ENCODE data around the gene SLC29A4. TPM values are rescaled to one million over a fixed set of nuclear protein-coding genes. Genes with fewer than 3 reads are reported as not detected.

Gene SLC29A4
- total RNA-seq, 1 donor: 2.2 TPM

- TF ChIP-seq CTCF (IDR thresholded peaks at IDR 0.05; ENCODE audit: insufficient read depth, low read depth, low read length): no peak
- H3K4me3 ChIP-seq (ENCODE audit: low read depth, low read length): no peak overlapping the region
- DNase-seq (ENCODE audit: low read depth): no peak
Observed at GRCh38 chr7:5345671-5346070, 62.9 kb downstream of the SLC29A4 start.

GRCh38 chr7:5348134-5349004, 65.6 kb downstream of the SLC29A4 start:
- H3K4me3 ChIP-seq (ENCODE audit: low read depth, low read length): no peak overlapping the region
- TF ChIP-seq CTCF (IDR thresholded peaks at IDR 0.05; ENCODE audit: insufficient read depth, low read depth, low read length): no peak
- no peak for DNase-seq (ENCODE audit: low read depth)

- no peak for DNase-seq (ENCODE audit: low read depth)
- H3K4me3 ChIP-seq (ENCODE audit: low read depth, low read length): no peak overlapping the region
- no peak for TF ChIP-seq CTCF (IDR thresholded peaks at IDR 0.05; ENCODE audit: insufficient read depth, low read depth, low read length)
Observed at GRCh38 chr7:5349005-5349380, 66.2 kb downstream of the SLC29A4 start.

- TF ChIP-seq CTCF (IDR thresholded peaks at IDR 0.05; ENCODE audit: insufficient read depth, low read depth, low read length): no peak
- DNase-seq (ENCODE audit: low read depth): no peak
- no peak overlapping the region for H3K4me3 ChIP-seq (ENCODE audit: low read depth, low read length)
Observed at GRCh38 chr7:5349437-5350173, 66.9 kb downstream of the SLC29A4 start.

- DNase-seq (ENCODE audit: low read depth): no peak
- no peak for TF ChIP-seq CTCF (IDR thresholded peaks at IDR 0.05; ENCODE audit: insufficient read depth, low read depth, low read length)
- H3K4me3 ChIP-seq (ENCODE audit: low read depth, low read length): no peak overlapping the region
Observed at GRCh38 chr7:5350174-5350463, 67.4 kb downstream of the SLC29A4 start.

- no peak for DNase-seq (ENCODE audit: low read depth)
- no peak for TF ChIP-seq CTCF (IDR thresholded peaks at IDR 0.05; ENCODE audit: insufficient read depth, low read depth, low read length)
- H3K4me3 ChIP-seq (ENCODE audit: low read depth, low read length): no peak overlapping the region
Observed at GRCh38 chr7:5350600-5351385, 68.0 kb downstream of the SLC29A4 start.

Measured in fibroblast of villous mesenchyme (primary cell).